ENCODE measurements around the gene SDK1.

SDK1 gene

GRCh38 chr7:4136036-4136435 is 835.0 kb downstream of the SDK1 start:
- Histone ChIP-seq H2AK5ac (ENCODE audit: low read depth, low read length) (no peak overlapping the region), H2AFZ (ENCODE audit: low read length) (peak overlapping the region; percentile 15), H2BK120ac (ENCODE audit: low read depth, low read length) (no peak overlapping the region), H3K4ac (ENCODE audit: low read length) (no peak overlapping the region), H2BK5ac (ENCODE audit: low read length) (no peak overlapping the region), H3K27ac (replicated peaks; ENCODE audit: low read length) (no peak overlapping the region), H4K91ac (ENCODE audit: low read depth, low read length, poor library complexity) (no peak overlapping the region), H3K9me3 (replicated peaks in 1 of 2; ENCODE audit: control insufficient read depth in 2 of 2, insufficient read depth in 1 of 2, low read depth in 1 of 2, low read length in 2 of 2) (no peaks in the 10 kb centered on the region), H3K9ac (ENCODE audit: low read depth, low read length, poor library complexity) (no peak overlapping the region), H3K4me2 (ENCODE audit: insufficient read depth, low read length, poor library complexity, severe bottlenecking) (no peak overlapping the region), H3K18ac (ENCODE audit: low read length) (no peak overlapping the region), H4K8ac (ENCODE audit: low read depth, low read length) (no peak overlapping the region), H2BK12ac (ENCODE audit: low read length) (no peak overlapping the region), H3K23ac (ENCODE audit: low read depth, low read length, poor library complexity) (no peak overlapping the region), H2BK15ac (ENCODE audit: low read length) (no peak overlapping the region), H3K79me1 (ENCODE audit: low read depth, low read length) (no peaks in the 10 kb centered on the region), H3K27me3 (ENCODE audit: control insufficient read depth in 3 of 3, insufficient read depth in 3 of 3, low read depth in 1 of 3, low read length in 3 of 3) (no peaks in the 10 kb centered on the region), H3K4me1 (ENCODE audit: control insufficient read depth in 2 of 2, insufficient read depth in 1 of 2, low read depth in 1 of 2, low read length in 2 of 2) (peaks cover 4 to 31% of the 10 kb centered on the region in 2 donors), H3K36me3 (replicated peaks in 1 of 2; ENCODE audit: control insufficient read depth in 2 of 2, insufficient read depth in 2 of 2, low read length in 2 of 2) (no peaks in the 10 kb centered on the region), H3K4me3 (ENCODE audit: low read length in 2 of 2) (no peak overlapping the region), H3K14ac (ENCODE audit: low read length) (no peak overlapping the region)
- no peak for DNase-seq (ENCODE audit: low spot score)
- no CpG with 5 or more reads among the region's 11 CpGs for WGBS, 2 donors (ENCODE audit: extremely low coverage in 2 of 2, insufficient read length in 2 of 2, insufficient replicate concordance in 1 of 2)

GRCh38 chr7:4136501-4137110 is 835.6 kb downstream of the SDK1 start:
- no peak overlapping the region for H2BK15ac ChIP-seq (ENCODE audit: low read length)
- H3K4me1 ChIP-seq (ENCODE audit: control insufficient read depth in 2 of 2, insufficient read depth in 1 of 2, low read depth in 1 of 2, low read length in 2 of 2): peaks cover 3 to 31% of the 10 kb centered on the region in 2 donors
- no peak overlapping the region for H3K14ac ChIP-seq (ENCODE audit: low read length)
- no peak overlapping the region for H3K23ac ChIP-seq (ENCODE audit: low read depth, low read length, poor library complexity)
- no peak overlapping the region for H4K8ac ChIP-seq (ENCODE audit: low read depth, low read length)
- H3K79me1 ChIP-seq (ENCODE audit: low read depth, low read length): no peaks in the 10 kb centered on the region
- H3K27ac ChIP-seq (replicated peaks; ENCODE audit: low read length): no peak overlapping the region
- H3K9me3 ChIP-seq (replicated peaks in 1 of 2; ENCODE audit: control insufficient read depth in 2 of 2, insufficient read depth in 1 of 2, low read depth in 1 of 2, low read length in 2 of 2): no peaks in the 10 kb centered on the region
- no CpG with 5 or more reads among the region's 23 CpGs for WGBS, 2 donors (ENCODE audit: extremely low coverage in 2 of 2, insufficient read length in 2 of 2, insufficient replicate concordance in 1 of 2)
- no peak overlapping the region for H4K91ac ChIP-seq (ENCODE audit: low read depth, low read length, poor library complexity)
- H3K9ac ChIP-seq (ENCODE audit: low read depth, low read length, poor library complexity): no peak overlapping the region
- no peaks in the 10 kb centered on the region for H3K36me3 ChIP-seq (replicated peaks in 1 of 2; ENCODE audit: control insufficient read depth in 2 of 2, insufficient read depth in 2 of 2, low read length in 2 of 2)
- H3K27me3 ChIP-seq (ENCODE audit: control insufficient read depth in 3 of 3, insufficient read depth in 3 of 3, low read depth in 1 of 3, low read length in 3 of 3): no peaks in the 10 kb centered on the region
- H2AK5ac ChIP-seq (ENCODE audit: low read depth, low read length): no peak overlapping the region
- H3K4ac ChIP-seq (ENCODE audit: low read length): no peak overlapping the region
- H3K4me2 ChIP-seq (ENCODE audit: insufficient read depth, low read length, poor library complexity, severe bottlenecking): no peak overlapping the region
- H2BK120ac ChIP-seq (ENCODE audit: low read depth, low read length): no peak overlapping the region
- H2BK5ac ChIP-seq (ENCODE audit: low read length): no peak overlapping the region
- no peak overlapping the region for H2BK12ac ChIP-seq (ENCODE audit: low read length)
- no peak overlapping the region for H2AFZ ChIP-seq (ENCODE audit: low read length)
- no peak overlapping the region for H3K18ac ChIP-seq (ENCODE audit: low read length)
- no peak for DNase-seq (ENCODE audit: low spot score)
- H3K4me3 ChIP-seq (ENCODE audit: low read length in 2 of 2): no peak overlapping the region

- H3K18ac ChIP-seq (ENCODE audit: low read length): no peak overlapping the region
- H4K91ac ChIP-seq (ENCODE audit: low read depth, low read length, poor library complexity): no peak overlapping the region
- no peak overlapping the region for H3K27ac ChIP-seq (replicated peaks; ENCODE audit: low read length)
- no peak overlapping the region for H3K23ac ChIP-seq (ENCODE audit: low read depth, low read length, poor library complexity)
- H4K8ac ChIP-seq (ENCODE audit: low read depth, low read length): no peak overlapping the region
- no peak overlapping the region for H2AFZ ChIP-seq (ENCODE audit: low read length)
- no peak overlapping the region for H3K4ac ChIP-seq (ENCODE audit: low read length)
- no peaks in the 10 kb centered on the region for H3K9me3 ChIP-seq (replicated peaks in 1 of 2; ENCODE audit: control insufficient read depth in 2 of 2, insufficient read depth in 1 of 2, low read depth in 1 of 2, low read length in 2 of 2)
- peaks cover 3 to 31% of the 10 kb centered on the region in 2 donors for H3K4me1 ChIP-seq (ENCODE audit: control insufficient read depth in 2 of 2, insufficient read depth in 1 of 2, low read depth in 1 of 2, low read length in 2 of 2)
- no peaks in the 10 kb centered on the region for H3K27me3 ChIP-seq (ENCODE audit: control insufficient read depth in 3 of 3, insufficient read depth in 3 of 3, low read depth in 1 of 3, low read length in 3 of 3)
- H2BK15ac ChIP-seq (ENCODE audit: low read length): no peak overlapping the region
- no peak overlapping the region for H2BK12ac ChIP-seq (ENCODE audit: low read length)
- H3K14ac ChIP-seq (ENCODE audit: low read length): no peak overlapping the region
- no peaks in the 10 kb centered on the region for H3K36me3 ChIP-seq (replicated peaks in 1 of 2; ENCODE audit: control insufficient read depth in 2 of 2, insufficient read depth in 2 of 2, low read length in 2 of 2)
- no peak overlapping the region for H3K4me3 ChIP-seq (ENCODE audit: low read length in 2 of 2)
- H2BK5ac ChIP-seq (ENCODE audit: low read length): no peak overlapping the region
- H2AK5ac ChIP-seq (ENCODE audit: low read depth, low read length): no peak overlapping the region
- WGBS, 2 donors (ENCODE audit: extremely low coverage in 2 of 2, insufficient read length in 2 of 2, insufficient replicate concordance in 1 of 2): no CpG with 5 or more reads among the region's 14 CpGs
- H3K79me1 ChIP-seq (ENCODE audit: low read depth, low read length): no peaks in the 10 kb centered on the region
- no peak for DNase-seq (ENCODE audit: low spot score)
- no peak overlapping the region for H2BK120ac ChIP-seq (ENCODE audit: low read depth, low read length)
- no peak overlapping the region for H3K9ac ChIP-seq (ENCODE audit: low read depth, low read length, poor library complexity)
- H3K4me2 ChIP-seq (ENCODE audit: insufficient read depth, low read length, poor library complexity, severe bottlenecking): no peak overlapping the region
These were observed 836.5 kb downstream of the SDK1 start for GRCh38 chr7:4137552-4137951.

GRCh38 chr7:4138866-4139265 is 837.8 kb downstream of the SDK1 start:
- Histone ChIP-seq H3K4ac (ENCODE audit: low read length) (no peak overlapping the region), H3K27ac (replicated peaks; ENCODE audit: low read length) (no peak overlapping the region), H2AK5ac (ENCODE audit: low read depth, low read length) (peak overlapping the region; percentile 77), H2BK120ac (ENCODE audit: low read depth, low read length) (no peak overlapping the region), H2BK5ac (ENCODE audit: low read length) (no peak overlapping the region), H2AFZ (ENCODE audit: low read length) (no peak overlapping the region), H3K4me1 (ENCODE audit: control insufficient read depth in 2 of 2, insufficient read depth in 1 of 2, low read depth in 1 of 2, low read length in 2 of 2) (peaks cover 6 to 35% of the 10 kb centered on the region in 2 donors), H3K14ac (ENCODE audit: low read length) (peak overlapping the region; percentile 9), H3K36me3 (replicated peaks in 1 of 2; ENCODE audit: control insufficient read depth in 2 of 2, insufficient read depth in 2 of 2, low read length in 2 of 2) (no peaks in the 10 kb centered on the region), H3K4me3 (ENCODE audit: low read length in 2 of 2) (no peak overlapping the region), H3K27me3 (ENCODE audit: control insufficient read depth in 3 of 3, insufficient read depth in 3 of 3, low read depth in 1 of 3, low read length in 3 of 3) (no peaks in the 10 kb centered on the region), H2BK12ac (ENCODE audit: low read length) (no peak overlapping the region), H3K9ac (ENCODE audit: low read depth, low read length, poor library complexity) (no peak overlapping the region), H3K9me3 (replicated peaks in 1 of 2; ENCODE audit: control insufficient read depth in 2 of 2, insufficient read depth in 1 of 2, low read depth in 1 of 2, low read length in 2 of 2) (no peaks in the 10 kb centered on the region), H3K23ac (ENCODE audit: low read depth, low read length, poor library complexity) (no peak overlapping the region), H2BK15ac (ENCODE audit: low read length) (no peak overlapping the region), H4K8ac (ENCODE audit: low read depth, low read length) (no peak overlapping the region), H3K79me1 (ENCODE audit: low read depth, low read length) (no peaks in the 10 kb centered on the region), H4K91ac (ENCODE audit: low read depth, low read length, poor library complexity) (no peak overlapping the region), H3K4me2 (ENCODE audit: insufficient read depth, low read length, poor library complexity, severe bottlenecking) (no peak overlapping the region), H3K18ac (ENCODE audit: low read length) (peak overlapping the region; percentile 37)
- no CpG with 5 or more reads among the region's 11 CpGs for WGBS, 2 donors (ENCODE audit: extremely low coverage in 2 of 2, insufficient read length in 2 of 2, insufficient replicate concordance in 1 of 2)
- no peak for DNase-seq (ENCODE audit: low spot score)
